ENCODE data around the gene LAMC3.

- TF ChIP-seq CTCF (conservative IDR thresholded peaks at IDR 0.05; ENCODE audit: low read depth, low read length) (no peak), EZH2 (IDR thresholded peaks at IDR 0.05; ENCODE audit: borderline replicate concordance, low read depth, low read length, poor library complexity, severe bottlenecking) (no peak)
Measured at GRCh38 chr9:131103024-131103423, 94.0 kb downstream of the LAMC3 start.

All from A673 (cell line).